Measurements from ENCODE around the gene TNFRSF1A.

The TNFRSF1A gene

GRCh38 chr12:6323340-6323994 is 18.4 kb downstream of the TNFRSF1A start:
- DNase-seq = peak; percentile 72

DNA sequence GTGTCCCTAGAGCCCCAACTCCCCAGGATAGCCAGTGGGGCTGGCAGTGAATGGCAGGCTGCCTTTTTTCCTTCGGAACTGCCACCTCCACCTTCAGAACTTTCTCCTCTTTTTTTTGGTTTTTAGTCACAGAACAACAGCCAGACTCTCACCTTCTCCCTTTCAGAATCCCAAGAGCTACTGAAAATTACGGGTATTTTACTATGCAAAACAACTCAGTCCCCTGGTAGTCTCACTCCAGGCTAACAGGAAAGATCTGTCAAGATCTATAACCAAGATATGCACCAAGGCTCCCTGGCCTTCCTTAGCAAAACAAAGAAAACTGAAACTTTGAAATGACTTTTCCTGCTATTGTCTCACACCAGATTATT is 18.9 kb downstream of the TNFRSF1A start:
- no peak for DNase-seq

DNA sequence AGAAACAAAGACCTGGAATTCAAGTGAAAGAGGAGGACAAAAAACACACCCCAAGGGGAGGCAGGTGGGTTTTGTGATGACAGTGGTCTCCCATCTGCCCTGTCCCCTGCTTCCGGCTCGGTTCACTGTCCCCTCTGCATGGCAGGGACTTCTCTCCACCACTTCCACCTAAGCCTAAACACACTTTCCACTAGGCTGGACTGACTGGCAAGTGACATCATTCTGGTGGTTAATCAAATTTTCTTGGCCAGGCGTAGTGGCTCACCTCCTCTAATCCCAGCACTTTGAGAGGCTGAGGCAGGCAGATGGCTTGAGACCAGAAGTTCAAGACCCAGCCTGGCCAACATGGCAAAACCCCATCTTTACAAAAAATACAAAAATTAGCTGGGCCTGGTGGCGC is 19.5 kb downstream of the TNFRSF1A start:
- no peak for DNase-seq

- no peak for DNase-seq
These were observed 20.0 kb downstream of the TNFRSF1A start for GRCh38 chr12:6321905-6322304.

GRCh38 chr12:6319446-6319845 is 22.4 kb downstream of the TNFRSF1A start:
- DNase-seq = no peak

DNA sequence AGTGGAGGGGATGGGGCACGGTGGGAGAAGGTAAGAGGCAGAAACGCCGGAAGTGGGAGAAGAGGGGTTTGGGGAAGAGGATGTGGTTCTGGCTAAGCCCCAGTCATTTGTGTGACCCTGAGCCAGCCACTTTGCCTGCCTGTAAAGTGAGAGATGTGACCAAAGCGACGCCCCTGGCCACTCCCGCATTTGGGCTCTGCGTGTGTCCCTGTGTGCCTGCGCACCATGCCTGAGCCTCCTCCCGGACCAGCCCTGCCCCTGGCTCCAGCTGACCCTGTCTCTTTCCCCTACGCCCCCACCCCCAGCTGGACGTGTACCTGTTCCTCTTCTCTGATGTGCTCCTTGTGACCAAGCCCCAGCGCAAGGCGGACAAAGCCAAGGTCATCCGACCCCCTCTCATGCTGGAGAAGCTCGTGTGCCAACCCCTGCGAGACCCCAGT is 23.4 kb downstream of the TNFRSF1A start:
- DNase-seq = no peak

DNA sequence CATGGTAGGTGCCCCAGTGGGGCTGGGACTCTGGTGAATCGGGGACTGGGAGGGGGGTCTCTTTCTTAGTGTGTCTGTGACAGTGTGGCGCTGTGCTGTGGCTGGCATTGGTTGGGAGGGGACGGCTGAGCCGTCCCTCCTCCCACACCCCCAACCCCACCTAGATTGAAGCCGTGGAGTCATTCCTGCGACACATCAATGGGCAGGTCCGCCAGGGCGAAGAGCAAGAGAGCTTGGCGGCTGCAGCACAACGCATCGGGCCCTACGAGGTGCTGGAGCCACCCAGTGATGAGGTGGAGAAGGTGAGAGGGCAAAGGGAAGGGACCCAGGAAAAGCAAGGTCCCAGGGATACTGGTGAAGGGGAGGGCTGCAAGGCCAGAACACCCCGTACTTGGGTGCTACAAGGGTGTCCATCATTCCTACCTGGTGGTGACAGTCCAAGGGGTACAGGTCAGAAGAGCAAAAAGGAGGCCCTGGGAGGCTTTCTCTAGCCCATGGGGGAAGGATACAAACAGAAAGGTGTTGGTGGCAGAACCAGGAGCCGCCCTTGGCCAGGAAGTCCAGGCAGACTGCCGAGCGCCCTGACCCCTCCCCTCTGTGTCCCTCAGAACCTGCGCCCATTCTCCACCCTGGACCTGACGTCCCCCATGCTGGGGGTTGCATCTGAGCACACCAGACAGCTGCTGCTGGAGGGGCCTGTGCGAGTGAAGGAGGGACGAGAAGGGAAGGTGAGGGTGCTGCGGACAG is 24.0 kb downstream of the TNFRSF1A start:
- DNase-seq = no peak

DNA sequence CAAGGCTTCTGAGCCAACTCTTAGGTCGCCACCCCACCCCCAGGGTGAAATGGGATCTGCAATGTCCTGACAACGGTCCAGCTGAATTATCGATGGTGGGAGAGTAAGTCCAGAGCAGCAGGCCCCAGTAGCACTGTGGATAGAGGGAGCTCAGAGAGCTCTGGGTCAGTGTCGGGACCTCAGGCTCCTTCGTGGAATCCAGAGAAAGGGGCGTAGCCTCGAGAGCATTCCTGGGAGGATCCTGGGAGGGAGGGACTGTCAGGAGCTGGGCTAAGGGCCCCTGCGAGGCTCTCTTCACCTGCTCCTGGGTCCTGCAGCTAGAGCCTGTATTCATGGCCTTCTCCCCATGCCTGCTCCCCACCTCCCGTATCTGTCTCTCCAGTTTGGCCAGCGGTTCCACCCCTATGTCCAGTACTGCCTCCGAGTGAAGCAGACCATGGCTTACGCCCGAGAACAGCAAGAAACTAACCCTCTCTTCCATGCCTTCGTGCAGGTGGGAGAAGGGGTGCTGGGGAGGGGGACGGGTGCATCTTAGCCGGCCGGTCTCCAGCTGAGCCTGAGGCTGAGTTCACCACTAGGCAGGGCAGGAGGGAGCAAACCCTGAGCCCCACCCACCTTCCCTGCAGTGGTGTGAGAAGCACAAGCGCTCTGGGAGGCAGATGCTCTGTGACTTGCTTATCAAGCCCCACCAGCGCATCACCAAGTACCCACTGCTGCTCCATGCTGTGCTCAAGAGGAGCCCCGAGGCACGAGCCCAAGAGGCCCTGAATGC is 24.8 kb downstream of the TNFRSF1A start:
- no peak for DNase-seq

DNA sequence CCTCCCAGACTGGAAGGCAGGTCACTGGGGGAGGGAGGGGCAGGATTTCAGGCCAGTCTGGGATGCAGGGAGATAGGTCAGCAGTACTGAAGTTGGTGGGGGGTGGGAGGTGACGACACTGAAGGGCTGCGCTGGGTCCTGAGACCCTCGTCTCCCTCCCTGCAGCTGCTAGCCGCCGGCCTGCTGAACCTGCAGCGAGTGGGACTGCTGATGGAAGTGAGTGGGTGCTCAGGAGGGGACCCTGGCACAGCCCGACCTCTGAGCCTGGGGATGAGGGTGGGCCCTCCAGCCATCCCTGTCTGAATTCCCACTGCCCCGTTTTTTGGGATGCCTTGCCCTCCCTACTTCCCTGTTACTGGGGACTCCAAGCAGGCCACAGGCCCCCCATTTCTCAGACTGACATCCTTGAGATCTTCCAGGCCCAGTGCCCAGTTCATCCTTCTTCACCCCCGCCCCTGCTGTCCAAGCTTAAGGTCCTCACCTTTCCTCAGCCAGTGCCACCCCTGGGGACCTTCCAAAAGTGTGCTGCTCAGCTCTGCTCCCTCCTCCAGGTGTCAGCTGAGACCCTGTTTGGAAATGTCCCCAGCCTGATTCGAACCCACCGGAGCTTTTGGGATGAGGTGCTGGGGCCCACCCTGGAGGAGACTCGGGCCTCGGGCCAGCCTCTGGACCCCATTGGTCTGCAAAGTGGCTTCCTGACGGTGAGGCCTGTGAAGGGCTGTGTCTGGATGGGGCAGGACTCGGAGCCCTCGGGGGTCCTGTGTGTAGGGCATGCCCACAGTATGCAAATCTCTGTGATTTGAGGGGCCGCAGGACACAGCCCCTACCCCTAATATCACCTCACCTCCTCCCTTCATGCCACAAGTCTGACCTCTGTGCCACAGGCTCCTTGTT is 25.9 kb downstream of the TNFRSF1A start:
- DNase-seq = no peak

DNA sequence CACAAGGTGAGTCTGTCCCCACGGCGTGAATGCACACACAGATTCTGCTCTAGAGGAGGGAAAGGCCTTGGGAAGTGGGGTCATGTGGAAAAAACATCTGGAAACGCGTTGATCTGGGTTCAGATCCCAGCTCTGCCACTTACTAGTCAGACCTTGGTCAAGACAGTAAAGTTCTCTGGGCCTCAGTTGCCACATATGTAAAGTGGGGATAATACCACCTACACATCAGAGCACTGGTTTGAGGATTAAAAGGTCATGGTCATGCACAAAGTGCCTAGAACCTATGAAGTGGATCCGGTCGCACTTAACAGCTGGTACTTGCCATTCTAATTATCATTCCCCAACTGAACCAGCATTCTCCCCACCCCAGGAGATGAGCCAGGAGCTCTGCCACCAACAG is 26.7 kb downstream of the TNFRSF1A start:
- DNase-seq = no peak

- DNase-seq = no peak
These were observed 27.1 kb downstream of the TNFRSF1A start for GRCh38 chr12:6314776-6315175.

GRCh38 chr12:6313326-6313940 is 28.4 kb downstream of the TNFRSF1A start:
- no peak for DNase-seq

GRCh38 chr12:6312529-6313325 is 29.1 kb downstream of the TNFRSF1A start:
- DNase-seq = peak; percentile 7

DNA sequence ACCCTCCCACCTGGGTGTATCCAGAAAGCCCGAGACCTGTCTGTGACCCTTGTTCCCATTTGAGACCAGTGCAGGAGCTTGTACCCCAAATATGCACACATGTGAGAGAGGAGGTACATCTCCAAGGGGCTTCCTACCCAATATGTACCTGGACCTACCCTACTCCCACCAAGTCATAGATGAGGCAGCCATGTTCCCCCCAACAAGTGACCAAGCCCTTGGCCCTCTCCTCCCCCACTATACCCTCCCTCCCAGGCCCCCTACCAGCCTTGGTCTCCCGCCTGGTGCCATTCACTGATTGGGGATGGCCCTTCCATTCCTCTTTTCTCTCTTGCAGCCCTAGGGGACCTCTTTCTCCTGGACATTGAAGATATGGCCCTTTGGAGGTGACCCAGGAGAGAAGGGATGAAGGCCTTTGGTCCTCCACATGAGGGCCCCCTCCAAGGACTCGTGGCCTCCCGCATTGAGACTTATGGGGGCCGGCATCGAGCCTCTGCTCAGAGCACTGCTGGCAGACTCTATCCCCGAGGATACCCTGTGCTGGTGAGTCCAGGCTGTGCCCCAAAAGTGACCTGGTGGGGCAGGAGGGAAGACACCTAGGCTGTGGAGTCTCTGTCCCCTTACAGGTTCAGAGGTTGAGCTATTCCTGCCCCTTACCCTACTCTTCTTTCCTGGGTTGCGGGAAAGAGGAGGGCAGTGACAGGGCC is 29.9 kb downstream of the TNFRSF1A start:
- no peak for DNase-seq

- DNase-seq = no peak
These were observed 30.9 kb downstream of the TNFRSF1A start for GRCh38 chr12:6310771-6311610.

- DNase-seq = no peak
These were observed 34.3 kb downstream of the TNFRSF1A start for GRCh38 chr12:6307529-6307928.

DNA sequence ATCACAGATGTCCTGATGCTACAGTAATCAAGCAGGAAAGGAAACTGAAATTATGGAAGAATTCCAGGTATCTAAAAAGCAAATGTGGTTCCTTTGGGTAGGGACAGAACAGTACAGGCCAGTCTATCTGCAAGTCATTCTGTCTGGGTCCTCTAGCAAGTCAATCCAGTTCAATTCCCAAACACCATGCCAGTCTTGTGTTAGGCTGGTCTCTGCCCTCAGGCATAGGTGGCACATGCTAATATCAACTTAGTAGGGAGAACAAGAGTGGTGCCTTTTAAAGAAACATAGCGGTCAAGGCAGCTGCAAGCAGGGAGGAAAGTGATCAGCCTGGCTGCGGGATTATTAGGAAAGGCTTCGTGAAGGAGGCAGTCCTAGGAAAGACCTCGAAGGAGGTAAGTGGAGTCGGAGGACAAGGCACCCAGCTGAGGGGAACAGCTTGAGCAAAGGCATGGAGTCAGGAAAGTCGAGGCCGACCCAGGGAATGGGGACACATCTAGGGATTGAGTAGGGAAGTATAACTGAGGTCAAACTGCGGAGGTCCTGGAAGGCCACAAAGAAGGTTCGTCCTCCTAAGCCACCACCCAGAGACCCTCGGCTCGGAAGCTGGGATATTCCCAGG is 35.2 kb downstream of the TNFRSF1A start:
- no peak for DNase-seq

GRCh38 chr12:6306151-6306550 is 35.7 kb downstream of the TNFRSF1A start:
- no peak for DNase-seq

- DNase-seq = no peak
These were observed 38.8 kb downstream of the TNFRSF1A start for GRCh38 chr12:6303071-6303470.

All from NCI-H1436 (cell line).